HG02852 (cell line): Measurements from ENCODE around the gene CABP4.

Experiments
- ATAC-seq: cut with Tn5 transposase; IDR thresholded peaks from one replicate; pipeline ENCODE4 v1.9.1; 2021; ENCODE audit warnings: mild to moderate bottlenecking, moderate library complexity; ENCODE audit not compliant: unreplicated experiment

Gene CABP4

DNA sequence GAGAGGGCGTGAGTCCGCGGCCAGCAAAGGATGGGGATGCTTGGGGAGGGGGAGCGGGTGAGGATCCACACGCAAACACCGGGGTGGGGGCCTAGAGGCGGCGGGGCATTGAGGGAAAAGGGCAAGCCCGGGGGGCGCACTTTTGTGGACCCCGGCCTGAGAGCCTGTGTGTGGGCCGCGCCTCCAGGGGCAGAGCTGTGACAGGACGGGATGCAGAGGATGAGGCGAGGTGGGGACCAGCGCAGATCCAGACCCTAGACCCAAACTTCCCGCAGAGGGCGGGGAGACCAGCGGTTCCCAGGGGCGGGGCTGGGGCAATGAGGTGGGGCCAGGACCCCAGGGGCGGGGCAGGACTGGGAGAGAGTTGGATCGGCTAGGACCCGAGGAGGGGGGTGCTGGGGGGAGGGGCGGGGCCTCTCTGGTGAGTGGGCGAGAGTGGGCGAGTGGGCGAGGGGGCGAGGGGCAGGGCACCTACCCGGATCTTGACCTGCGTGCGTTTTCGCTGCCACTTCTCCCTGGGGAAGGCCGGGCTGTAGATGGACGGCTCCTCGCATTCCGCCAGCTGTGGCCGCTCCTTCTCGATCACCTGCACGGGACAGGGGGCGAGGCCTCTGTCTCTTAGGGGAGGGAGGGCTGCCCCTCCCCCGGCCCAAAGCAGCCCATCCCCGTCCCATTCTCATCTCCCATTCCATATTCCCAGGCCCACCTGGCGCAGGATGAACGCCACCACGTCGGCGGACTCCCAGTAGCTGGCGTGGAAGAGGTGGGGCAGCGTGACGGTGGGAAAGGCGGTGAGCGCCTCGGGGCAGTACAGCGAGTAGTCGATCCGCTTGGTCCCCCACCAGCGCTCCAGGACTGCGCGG, 39.4 kb downstream of the CABP4 start:
- no peak for ATAC-seq

DNA sequence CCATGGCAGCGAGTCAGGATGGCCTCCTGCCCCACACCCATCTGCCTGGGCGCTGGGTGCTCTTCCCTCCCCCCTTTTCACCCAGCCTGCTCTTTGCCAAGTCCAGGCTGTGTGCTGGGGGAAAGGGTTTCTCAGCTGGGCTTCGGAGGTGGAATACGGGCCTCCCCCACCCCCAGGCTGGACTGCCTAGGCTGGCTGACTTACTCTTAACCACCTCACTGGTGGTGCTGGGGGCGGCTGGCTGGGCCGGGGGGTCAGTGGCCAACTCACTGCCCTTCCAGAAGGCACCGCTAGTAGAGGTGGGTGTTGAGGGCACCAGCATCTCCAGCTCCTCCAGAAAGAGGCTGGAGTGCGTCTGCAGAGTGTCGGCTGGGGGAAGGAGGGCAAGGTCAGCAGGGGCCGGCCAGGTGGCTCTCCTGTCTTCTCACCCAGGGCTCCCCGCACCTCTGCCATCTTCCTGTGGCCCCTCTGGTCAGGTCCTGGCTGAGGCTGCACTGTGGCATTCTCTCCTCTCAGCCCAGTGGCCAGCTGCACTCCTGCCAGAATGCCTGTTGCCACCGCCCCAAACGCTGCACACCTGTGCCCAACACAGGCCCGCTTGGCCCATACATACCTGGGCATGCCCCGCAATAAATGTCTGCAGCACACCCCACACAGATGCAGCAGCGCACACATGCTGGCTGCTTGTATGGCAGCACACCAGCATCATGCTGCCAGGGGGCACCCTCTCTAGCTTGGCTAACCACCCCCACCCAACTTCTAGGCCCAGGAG, 40.3 kb downstream of the CABP4 start:
- no peak for ATAC-seq

DNA sequence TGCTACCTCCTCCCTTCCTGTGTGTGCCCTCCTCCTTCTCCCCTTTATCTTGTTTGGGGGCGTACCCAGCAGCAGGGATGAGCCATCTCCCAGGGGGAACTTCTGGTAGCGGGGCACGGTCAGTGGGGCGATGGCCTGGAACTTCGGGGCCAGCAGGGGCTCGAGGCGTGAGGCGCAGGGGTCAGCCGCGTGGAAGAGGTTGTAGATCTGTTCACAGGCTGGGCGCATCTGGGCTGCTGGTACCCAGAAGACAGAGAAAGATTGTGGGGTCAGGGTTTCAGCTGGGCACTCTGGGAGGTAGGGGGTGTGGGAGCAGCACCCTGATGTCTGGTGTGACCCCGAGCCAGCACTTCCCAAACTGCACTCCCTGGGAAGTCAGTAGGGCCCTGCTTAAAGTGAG, 41.0 kb downstream of the CABP4 start:
- ATAC-seq: no peak

DNA sequence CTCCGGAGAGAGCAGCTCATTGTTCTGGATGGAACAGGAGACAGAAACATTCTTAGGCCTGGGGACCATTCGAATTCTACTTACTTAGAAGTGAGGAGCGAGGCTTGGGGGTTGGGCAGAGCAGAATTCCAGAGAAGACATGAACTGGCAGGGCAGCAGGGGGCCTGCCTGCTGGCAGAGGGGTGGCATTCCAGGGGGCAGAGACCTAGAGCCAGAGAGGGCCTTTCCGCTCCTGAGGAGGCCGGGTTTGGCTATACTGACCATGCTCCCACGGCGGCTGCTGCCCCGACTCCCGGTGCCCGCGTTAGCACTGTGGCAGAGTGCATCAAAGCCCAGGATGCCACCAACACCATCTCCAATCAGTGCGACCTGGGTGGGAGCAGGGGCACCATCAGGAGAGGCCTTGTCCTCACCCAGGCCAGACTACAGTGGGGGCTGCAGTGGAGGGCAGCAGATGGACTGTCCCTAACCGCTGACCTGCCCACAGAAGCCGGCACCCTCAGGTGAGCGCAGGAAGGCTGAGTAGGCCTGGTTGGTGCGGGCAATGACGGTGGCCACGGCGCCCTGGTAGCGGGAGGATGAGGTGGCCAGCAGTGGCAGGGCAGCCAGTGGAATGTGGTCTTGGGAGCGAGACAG, 42.6 kb downstream of the CABP4 start:
- ATAC-seq: no peak

DNA sequence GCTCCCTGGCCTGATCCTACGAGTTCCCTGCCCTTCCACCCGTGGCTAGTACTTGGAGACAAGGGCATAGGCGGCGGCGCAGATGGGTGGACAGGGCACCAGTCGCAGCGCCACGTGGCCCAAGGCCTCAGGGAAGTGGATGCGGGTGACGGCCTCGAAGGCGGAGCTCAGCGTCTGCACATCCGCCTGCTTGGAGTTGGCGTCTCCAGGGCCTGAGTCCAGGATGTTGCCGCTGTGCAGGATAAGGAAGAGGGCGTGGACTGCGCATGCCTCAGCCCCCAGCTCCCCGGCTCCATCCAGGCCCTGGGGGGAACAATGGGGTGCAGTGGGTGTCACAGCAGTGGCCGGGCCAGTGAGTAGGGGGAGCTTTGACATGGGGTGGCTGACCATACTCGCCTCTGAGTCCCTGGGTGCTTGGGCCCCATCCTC, 43.4 kb downstream of the CABP4 start:
- no peak for ATAC-seq

DNA sequence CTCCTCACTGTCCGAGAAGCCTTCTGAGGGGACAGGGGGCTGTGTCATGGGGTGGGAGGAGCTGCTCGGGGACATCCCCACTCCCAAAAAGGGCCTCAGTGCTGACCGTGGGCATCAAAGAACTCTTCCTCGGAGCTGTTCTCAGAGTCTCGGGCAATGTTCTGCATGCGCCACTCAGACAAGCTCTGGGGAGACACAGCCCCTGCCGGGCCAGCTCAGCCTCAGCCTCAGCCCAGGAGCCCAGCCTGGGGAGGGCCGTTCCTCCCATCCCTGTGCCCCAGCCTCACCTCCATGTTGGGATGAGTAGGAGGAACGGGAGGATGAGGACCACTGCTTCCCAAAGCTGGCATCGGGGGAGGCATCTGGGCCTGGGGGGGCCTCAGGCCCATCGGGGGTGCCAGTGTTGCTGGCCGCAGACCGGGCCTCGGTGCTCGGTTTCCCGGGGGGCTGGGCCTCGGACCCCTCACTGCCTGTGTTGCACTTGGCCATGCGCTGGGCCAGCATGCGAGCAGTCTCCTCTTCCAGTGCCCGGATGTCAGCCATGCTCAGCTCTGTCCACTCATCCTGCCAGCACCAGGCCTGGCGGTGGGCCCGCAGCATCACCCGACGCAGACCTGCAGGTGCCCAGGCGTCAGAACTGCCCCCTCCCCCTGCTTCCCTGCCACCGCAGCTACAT, 44.8 kb downstream of the CABP4 start:
- no peak for ATAC-seq

DNA sequence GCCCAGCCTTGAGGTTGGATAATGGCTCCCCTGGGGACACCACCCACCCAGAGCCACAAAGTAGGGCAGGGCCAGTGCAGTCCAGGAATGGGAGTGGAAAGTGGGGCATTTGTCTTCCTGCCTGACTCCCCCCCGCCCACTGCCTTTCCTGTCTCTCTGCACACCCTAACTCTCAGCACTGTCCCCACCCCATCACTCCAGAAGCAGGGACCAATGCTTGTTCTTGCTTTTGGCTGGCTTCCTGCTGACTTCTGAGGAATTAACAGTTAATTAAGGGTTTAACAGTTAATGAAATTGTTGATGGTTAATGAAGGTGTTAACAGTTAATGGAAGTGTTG, 45.3 kb downstream of the CABP4 start:
- no peak for ATAC-seq

DNA sequence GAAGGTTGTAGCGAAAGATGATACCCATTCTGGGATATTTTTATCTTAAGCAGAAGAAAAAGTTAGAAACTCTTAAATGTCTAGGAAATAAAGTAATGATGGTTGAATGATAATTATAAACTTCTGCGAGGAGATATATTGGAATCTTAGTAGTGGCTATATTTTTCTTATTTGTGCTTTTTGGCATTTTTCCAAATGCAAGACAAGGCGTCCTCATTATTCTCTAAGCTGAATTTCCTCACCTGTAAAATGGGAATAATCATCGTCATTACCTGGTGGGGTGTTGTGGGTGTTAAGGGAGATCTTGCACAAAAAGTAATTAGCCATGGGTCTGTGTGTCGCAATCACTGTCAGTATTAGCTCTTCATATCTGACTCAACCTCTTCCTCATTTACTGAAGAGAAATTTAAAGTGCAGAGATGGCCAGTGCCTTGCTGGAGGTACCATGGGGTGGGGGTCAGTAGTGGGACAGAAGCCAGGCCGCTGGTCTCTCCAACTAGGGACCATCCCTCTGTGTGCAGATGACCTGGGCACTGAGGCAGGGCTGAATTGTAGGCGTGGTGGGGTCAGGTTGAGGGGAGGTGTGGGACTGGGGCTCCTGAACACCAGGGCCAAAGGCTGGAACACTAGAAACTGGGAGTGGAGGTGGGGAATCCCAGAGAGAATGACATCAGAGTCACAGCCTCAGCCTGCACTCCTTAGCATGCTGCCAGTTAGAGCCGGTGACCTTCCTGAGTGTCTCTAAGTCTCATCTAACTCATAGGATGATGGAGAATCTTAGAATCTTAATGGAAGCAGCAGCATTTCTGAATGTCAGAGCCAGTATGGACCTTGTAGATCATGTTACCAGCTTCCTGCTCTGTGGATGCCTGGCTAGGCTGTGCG, 45.9 kb downstream of the CABP4 start:
- no peak for ATAC-seq

DNA sequence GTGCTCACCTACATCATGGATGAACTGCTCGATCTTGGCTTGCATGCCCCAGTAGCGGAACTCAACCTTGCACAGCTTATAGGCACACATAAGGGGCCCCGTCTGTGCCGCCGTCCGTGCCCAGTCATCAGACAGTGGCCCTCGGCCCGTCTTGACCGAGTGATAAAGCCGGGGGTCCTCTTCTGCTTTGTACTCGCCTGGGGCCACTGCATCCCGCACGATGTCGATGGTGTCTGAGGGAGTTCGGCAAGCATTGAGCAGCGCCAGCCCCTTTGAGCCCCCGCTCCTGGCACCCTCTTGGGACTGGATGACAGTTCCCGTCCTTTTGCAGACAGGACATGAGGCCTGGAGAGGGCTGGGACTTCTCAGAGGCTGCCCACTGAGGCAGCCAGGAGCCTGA, 46.7 kb downstream of the CABP4 start:
- ATAC-seq: no peak

DNA sequence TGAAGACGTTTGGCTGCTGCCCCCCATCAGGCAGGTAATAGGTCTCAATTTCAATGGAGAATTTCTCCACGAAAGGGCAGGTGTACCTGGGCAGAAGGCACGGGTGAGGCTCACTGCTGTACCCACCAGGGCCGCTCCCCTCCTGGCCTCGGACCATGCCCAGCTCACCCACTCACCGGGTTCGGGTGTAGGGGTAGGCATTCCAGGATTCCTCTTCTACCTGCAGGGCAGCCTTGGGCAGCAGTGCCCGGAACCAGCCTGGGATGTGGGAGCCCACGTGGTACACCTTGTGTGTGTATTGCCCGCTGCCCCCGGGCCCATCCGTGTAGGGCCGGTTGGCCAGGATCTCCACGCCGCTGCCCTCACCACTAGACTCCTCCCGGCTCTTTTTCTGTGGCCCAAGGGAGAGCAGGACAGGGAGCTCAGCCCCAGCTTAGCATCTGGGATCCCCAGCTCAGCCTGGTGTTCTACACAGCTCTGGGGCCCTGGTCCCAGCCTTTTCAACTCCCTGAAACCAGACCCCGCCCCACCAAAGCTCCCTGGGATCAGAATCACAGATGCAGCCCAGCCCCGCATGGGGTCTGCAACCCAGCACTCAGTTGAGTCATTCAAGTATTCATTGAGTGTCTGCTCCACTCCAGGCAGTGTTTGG, 47.3 kb downstream of the CABP4 start:
- no peak for ATAC-seq

DNA sequence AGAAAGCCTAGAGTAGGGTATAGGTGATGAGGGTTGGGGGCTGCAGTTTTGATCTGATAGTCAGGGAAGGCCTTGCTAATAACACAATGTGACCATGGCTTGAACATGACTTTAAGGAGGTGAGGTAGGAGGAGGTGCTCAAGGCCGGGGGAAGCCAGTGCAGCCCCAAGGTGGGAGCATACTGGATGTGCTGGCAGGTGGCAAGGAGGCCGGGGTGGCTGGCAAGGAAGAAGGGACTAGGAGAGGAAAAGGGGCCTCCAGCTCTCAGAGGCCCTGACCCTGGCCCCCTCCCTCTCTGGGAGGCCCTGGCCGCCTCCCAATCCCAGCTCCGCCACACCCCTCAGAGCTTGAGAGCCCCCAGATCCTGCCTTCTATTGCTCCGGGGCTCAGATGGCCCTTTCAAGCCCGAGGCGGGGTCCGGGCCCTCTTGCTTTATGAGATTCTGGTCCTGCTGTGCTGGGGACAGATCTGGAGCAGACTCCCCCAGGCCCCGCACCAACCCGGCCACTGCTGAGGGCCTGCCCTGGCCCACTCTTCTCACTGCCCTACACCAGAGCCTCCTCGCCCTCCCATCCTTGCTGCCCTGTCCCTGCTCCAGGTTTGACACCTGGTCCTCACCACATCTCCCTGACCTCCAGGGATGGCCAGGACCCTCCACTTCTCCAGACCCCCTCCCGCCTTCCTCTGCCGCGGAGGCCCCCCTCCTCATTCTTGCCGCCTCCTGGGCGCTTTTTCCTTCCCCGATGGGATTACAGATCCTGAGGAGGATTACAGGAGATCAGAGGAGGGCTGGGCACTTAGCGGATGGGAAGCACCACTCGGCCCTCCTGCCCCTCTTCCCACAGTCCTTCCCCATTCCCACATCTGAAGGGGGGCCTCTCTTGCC, 48.2 kb downstream of the CABP4 start:
- no peak for ATAC-seq

DNA sequence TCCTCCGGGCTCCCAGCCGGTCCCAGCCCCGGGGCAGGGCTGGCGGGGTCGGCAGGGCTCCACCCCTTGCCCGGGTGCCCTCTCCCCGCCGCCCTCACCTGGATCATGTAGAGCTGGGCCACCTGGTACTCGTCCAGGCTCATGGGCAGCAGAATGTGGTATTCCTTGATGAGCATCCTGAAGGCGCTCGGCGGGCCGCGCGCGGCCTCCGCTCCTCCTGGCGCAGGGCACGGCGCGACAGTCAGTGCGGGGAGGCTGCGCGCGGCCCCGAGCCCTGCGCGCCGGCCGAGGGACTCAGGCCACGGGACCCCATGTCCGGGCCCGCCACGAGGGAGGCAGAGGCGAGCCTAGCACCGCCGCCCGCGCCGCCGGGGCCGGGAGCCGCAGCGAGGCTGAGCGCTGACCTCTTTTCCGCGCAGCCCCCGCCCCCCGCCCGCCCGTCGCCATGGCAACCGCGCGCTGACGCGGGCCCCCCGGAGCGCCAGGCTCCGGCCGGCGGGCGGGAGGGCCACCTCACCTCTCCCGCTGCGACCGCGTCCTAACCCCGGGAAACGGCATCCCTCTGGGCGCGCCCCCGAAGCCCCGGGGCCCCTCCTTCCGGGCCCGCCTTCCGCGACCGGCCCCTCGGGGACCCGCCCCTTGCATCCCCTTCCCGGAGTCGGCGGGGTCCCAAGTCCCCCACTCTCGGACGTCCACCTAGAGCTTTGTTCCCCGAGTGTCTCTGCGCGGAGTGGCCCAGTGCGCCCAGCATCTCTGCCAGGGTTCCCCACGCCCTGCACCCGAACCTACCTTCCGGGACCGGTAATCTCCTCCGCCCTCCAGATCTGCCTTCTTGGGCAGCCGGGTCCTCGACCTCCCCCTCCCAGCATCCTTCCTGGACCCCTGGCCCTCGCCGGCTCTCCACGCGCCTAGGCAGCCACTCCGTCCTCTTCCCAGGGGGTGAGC, 49.1 kb downstream of the CABP4 start:
- no peak for ATAC-seq

DNA sequence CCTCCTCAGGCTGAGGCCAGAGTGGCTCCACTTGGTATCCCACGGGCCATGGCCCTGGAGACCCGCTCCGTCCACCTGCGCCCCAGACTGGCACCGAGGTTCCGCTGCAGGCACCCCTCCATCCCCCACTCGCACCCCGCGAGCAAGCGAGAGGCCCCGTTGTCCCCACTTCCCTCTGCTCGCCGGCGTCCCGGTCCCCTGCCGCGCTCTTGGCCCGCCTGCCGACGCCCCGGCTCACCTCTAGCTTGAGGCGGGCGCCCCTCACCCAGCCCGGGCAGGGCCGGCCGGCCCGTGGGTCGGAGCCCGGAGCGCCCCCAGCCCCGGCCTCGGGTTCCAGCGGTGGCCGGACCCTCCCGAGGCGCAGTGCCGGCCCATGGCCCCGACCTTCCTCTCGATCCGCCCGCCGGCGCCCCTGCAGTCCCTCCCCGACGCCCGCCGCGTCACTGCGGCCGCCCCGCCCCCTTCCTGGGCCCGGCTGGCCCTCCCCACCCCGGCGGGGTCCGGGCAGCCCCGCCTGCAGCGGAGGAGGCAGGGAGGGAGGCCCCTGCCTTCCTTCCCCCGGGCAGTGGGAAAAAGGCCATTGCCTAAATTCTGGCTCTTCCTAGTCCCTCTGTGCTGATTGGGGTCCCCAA, 49.9 kb downstream of the CABP4 start, which contains the start of gene PITPNM1:
PITPNM1 (minus strand) TSS at position 414 of the 632 bp plus-strand sequence. CDS start 1,183 bp downstream, outside the sequence.
- peak; percentile 27 for ATAC-seq

DNA sequence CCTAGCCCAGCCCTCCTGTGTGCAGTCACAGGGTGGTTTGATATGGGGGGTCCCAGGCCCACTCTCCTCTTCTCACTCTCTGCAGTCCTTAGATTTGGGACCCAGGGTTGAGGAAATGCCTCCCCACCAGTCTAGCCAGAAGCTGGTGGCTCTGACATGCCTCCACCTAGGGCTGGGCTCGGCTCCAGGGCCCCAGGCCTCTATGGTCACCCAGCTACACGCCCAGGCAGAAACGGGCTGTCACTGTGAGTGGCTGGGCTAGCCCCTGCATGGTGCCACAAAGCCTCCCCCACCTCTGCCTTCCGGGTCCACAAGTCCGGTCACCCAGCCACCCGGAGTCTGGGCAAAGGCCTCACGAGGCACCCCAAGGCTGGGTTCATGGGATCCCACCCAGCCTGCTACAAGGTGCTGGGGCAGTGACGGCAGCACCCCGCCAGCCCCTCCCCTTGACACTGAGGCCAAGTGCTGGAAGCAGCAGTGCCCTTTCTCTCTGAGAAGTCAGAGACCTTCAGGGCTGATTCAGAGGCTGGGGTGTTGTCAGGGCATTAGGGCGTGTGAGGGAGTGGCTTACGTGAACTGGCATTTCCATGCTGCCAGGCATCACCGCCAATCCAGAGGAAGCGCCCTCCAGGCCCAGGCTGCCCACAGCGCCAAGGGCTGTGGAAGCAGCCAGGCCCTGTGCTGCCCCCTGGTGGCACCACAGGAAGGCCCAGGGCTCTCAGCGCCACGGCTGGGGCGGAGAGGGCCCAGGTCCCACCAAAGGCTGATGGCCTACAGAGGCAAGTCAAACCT, 50.6 kb downstream of the CABP4 start:
- no peak for ATAC-seq

DNA sequence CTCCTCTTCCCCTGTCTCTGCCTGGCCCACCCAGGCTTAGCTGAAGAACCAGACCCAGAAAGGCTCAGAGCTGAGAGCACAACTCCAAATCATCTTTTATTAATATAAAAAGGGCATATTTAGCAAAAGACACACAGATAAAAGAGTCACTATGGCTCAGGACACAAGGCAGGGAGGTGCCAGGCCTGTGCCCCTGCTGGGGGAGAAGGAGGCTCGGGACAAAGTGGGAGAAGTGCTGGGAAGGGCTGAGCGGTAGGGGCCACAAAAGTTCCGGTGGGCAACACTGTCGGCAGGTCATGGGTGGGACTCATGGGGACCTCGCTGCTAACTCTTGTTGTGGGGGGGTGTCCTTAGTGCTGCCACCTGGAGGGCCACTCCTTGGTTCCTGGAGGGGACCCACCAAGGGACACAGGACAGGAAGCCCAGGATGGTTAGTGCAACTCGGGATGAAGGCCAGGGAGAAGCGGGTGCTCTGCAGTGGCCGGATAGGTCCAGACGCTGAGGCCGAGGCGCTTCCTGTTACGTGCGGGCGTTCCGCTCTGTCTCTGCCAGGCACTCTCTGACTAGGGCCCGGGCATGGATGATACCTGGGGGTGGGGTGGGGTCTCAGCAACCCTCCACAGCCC, 51.4 kb downstream of the CABP4 start:
- no peak for ATAC-seq
